Trophoblast cell (in vitro differentiated cells and primary cell): ENCODE data around the gene PDIA2.
A peak's percentile ranks its signal among the peaks of the same experiment; 100 is the strongest.

ENCODE experiments used
- DNase-seq, 2 donors: peaks; one replicate each; pipeline ENCODE4 v3.0.0-alpha.2; 2016
- H2AFZ ChIP-seq: 2 replicates; pipeline ENCODE4 v1.6.1; 2013; ENCODE audit warnings: low read length, moderate library complexity, mild to moderate bottlenecking; ENCODE audit not compliant: insufficient read depth, poor library complexity
- H2AK5ac ChIP-seq: 2 replicates; pipeline ENCODE4 v1.6.1; 2013; ENCODE audit warnings: mild to moderate bottlenecking, low read length
- H2BK120ac ChIP-seq: 2 replicates; pipeline ENCODE4 v1.6.1; 2013; ENCODE audit warnings: low read length, mild to moderate bottlenecking, moderate library complexity; ENCODE audit not compliant: insufficient read depth, poor library complexity
- H2BK12ac ChIP-seq: 2 replicates; pipeline ENCODE4 v1.6.1; 2013; ENCODE audit warnings: mild to moderate bottlenecking, low read length, moderate library complexity
- H2BK5ac ChIP-seq: 2 replicates; pipeline ENCODE4 v1.6.1; 2013; ENCODE audit warnings: low read length, low read depth, moderate library complexity, mild to moderate bottlenecking; ENCODE audit not compliant: poor library complexity
- H3K14ac ChIP-seq: 2 replicates; pipeline ENCODE4 v1.6.1; 2013; ENCODE audit warnings: mild to moderate bottlenecking, low read length
- H3K18ac ChIP-seq: 2 replicates; pipeline ENCODE4 v1.6.1; 2013; ENCODE audit warnings: mild to moderate bottlenecking, low read length
- H3K23ac ChIP-seq: 2 replicates; pipeline ENCODE4 v1.6.1; 2013; ENCODE audit warnings: low read length
- H3K27ac ChIP-seq: 2 replicates; pipeline ENCODE4 v1.5.1; 2013; ENCODE audit warnings: low read depth, mild to moderate bottlenecking, inconsistent platforms, low read length, moderate library complexity
- H3K27me3 ChIP-seq: 2 replicates; pipeline ENCODE4 v1.6.1; 2013; ENCODE audit warnings: inconsistent platforms, mild to moderate bottlenecking, low read length, moderate library complexity; ENCODE audit not compliant: insufficient read depth
- H3K36me3 ChIP-seq, 2 experiments: 1 replicate in 1 of 2; 2 replicates in 1 of 2; pipeline ENCODE4 v1.6.1; 2013; ENCODE audit warnings: low read length in 2 of 2, mild to moderate bottlenecking in 2 of 2, moderate library complexity in 1 of 2; ENCODE audit not compliant: insufficient read depth in 2 of 2, control insufficient read depth in 1 of 2
- H3K4ac ChIP-seq: 2 replicates; pipeline ENCODE4 v1.6.1; 2013; ENCODE audit warnings: low read depth, mild to moderate bottlenecking, low read length, moderate library complexity
- H3K4me1 ChIP-seq, 2 experiments: 1 replicate in 1 of 2; 2 replicates in 1 of 2; pipeline ENCODE4 v1.6.1; 2013; ENCODE audit warnings: low read length in 2 of 2, mild to moderate bottlenecking in 2 of 2, moderate library complexity in 1 of 2; ENCODE audit not compliant: insufficient read depth in 2 of 2, control insufficient read depth in 1 of 2
- H3K4me2 ChIP-seq: 2 replicates; pipeline ENCODE4 v1.6.1; 2013; ENCODE audit warnings: inconsistent platforms, mild to moderate bottlenecking, low read length, moderate library complexity
- H3K4me3 ChIP-seq: 2 replicates; pipeline ENCODE4 v1.5.1; 2013; ENCODE audit warnings: mild to moderate bottlenecking, low read depth, low read length, inconsistent platforms
- H3K79me1 ChIP-seq: one replicate; pipeline ENCODE4 v1.6.1; 2013; ENCODE audit warnings: low read length
- H3K79me2 ChIP-seq: 2 replicates; pipeline ENCODE4 v1.6.1; 2013; ENCODE audit warnings: low read length, mild to moderate bottlenecking; ENCODE audit not compliant: control insufficient read depth, insufficient read depth, poor library complexity
- H3K9ac ChIP-seq: 2 replicates; pipeline ENCODE4 v1.6.1; 2013; ENCODE audit warnings: mild to moderate bottlenecking, low read length
- H3K9me3 ChIP-seq: 2 replicates; pipeline ENCODE4 v1.6.1; 2013; ENCODE audit warnings: low read depth, mild to moderate bottlenecking, control low read depth, inconsistent platforms, low read length; ENCODE audit not compliant: insufficient read depth
- H4K12ac ChIP-seq: 2 replicates; pipeline ENCODE4 v1.6.1; 2013; ENCODE audit warnings: low read depth, mild to moderate bottlenecking, low read length, moderate library complexity
- H4K8ac ChIP-seq: 2 replicates; pipeline ENCODE4 v1.6.1; 2013; ENCODE audit warnings: low read depth, mild to moderate bottlenecking, low read length, moderate library complexity
- H4K91ac ChIP-seq: one replicate; pipeline ENCODE4 v1.6.1; 2013; ENCODE audit warnings: low read depth, mild to moderate bottlenecking, low read length, moderate library complexity
- WGBS: extraction: QIAGEN DNeasy Blood & Tissue Kit; methylation state at CpG from one replicate; pipeline ENCODE4 v1.1.7; 2013; ENCODE audit warnings: missing lambda C conversion rate; ENCODE audit not compliant: insufficient read length, insufficient coverage; ENCODE audit errors: extremely low coverage; 5-methylcytosine and 5-hydroxymethylcytosine counted together

The PDIA2 gene

DNA sequence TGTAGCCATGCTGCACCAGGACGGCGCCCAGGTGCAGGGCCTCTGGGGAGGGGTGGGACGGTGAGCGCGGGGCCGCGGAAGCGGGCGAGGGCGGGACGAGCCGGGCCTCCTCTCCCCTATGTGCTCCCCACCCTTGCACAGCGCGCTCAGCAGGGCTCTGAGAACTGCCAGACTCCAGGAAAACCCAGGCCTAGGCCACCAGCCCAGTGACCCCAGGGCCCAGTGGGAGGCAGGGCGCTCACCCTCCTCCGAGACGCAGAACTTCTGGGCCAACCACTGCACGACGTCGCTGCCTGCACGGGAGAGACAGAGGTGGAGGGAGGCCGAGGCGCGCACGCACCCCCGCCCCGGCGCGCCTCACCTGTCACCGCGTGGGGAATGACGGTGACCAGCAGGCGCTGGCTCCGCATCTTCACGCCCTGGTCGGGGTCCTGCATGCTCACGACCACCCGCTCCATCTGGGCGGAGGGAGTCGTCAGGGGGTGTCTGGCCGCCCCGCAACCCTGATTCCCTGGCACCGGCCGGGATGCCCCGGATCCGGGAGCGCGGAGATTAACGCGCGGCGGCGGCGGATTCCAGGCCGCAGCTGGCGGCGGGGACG is 7.8 kb upstream of the PDIA2 start:
- DNase-seq, result no peak
- no CpG with 5 or more reads among the region's 58 CpGs for WGBS
- no peak overlapping the region for H2BK120ac ChIP-seq
- H4K12ac ChIP-seq, result no peak overlapping the region
- no peak overlapping the region for H2BK12ac ChIP-seq
- no peaks in the 10 kb centered on the region for H3K79me1 ChIP-seq
- H3K36me3 ChIP-seq, result no peaks in the 10 kb centered on the region
- peaks cover 0 to 6% of the 10 kb centered on the region in 2 experiments for H3K4me1 ChIP-seq
- no peak overlapping the region for H4K8ac ChIP-seq
- H3K4me3 ChIP-seq, result peak overlapping the region; percentile 29
- H3K18ac ChIP-seq, result no peak overlapping the region
- no peak overlapping the region for H3K9ac ChIP-seq
- peaks cover 3% of the 10 kb centered on the region for H3K9me3 ChIP-seq
- no peak overlapping the region for H3K14ac ChIP-seq
- H3K4ac ChIP-seq, result no peak overlapping the region
- peaks cover 24% of the 10 kb centered on the region for H3K27me3 ChIP-seq
- H3K23ac ChIP-seq, result no peak overlapping the region
- no peak overlapping the region for H4K91ac ChIP-seq
- peak overlapping the region; percentile 76 for H3K4me2 ChIP-seq
- H2BK5ac ChIP-seq, result no peak overlapping the region
- H3K27ac ChIP-seq, result no peak overlapping the region
- no peak overlapping the region for H2AFZ ChIP-seq
- H3K79me2 ChIP-seq, result no peaks in the 10 kb centered on the region
- no peak overlapping the region for H2AK5ac ChIP-seq

DNA sequence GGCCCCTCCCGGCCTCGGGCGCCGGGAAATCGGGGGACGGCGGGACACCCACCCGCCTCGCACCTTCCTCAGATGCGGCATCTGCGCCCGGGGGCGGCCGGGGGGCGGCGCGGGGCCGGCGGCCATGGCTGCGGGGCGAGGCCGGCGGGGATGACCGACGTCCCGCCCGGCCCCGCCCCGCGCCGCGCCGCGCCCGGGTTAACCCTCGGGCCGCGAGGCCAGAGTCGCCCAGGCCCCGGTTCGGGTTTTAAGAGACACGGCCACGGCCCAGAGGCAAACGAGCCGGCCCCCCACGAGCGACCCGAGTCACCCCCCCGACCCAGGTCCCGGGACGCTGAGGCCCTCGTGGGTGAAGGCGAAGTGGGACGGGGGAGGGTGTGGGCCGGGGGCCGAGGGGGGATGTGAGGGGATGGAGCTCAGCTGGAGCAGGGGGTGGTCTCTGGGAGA is 7.2 kb upstream of the PDIA2 start, which contains the start of gene RGS11:
TSS of gene RGS11 (minus strand) at position 159 of the 447 bp plus-strand sequence. CDS start at position 126, 33 bp downstream.
- Histone ChIP-seq H3K4me1 (peaks cover 0 to 6% of the 10 kb centered on the region in 2 experiments), H3K79me1 (no peaks in the 10 kb centered on the region), H3K9me3 (peaks cover 3% of the 10 kb centered on the region), H4K91ac (no peak within 1 kb of the TSS), H2AFZ (no peak within 1 kb of the TSS), H4K12ac (no peak within 1 kb of the TSS), H2BK120ac (no peak within 1 kb of the TSS), H3K14ac (no peak within 1 kb of the TSS), H3K4ac (no peak within 1 kb of the TSS), H3K27me3 (peaks cover 28% of the 10 kb centered on the region), H2BK5ac (no peak within 1 kb of the TSS), H4K8ac (no peak within 1 kb of the TSS), H2AK5ac (no peak within 1 kb of the TSS), H3K4me2 (peak within 1 kb of the TSS; percentile 76), H2BK12ac (no peak within 1 kb of the TSS), H3K9ac (no peak within 1 kb of the TSS), H3K27ac (no peak within 1 kb of the TSS), H3K79me2 (no peaks in the 10 kb centered on the region), H3K23ac (no peak within 1 kb of the TSS), H3K4me3 (peak within 1 kb of the TSS; percentile 29), H3K18ac (no peak within 1 kb of the TSS), H3K36me3 (no peaks in the 10 kb centered on the region)
- WGBS, result no CpG with 5 or more reads among the region's 56 CpGs
- DNase-seq, result no peak

DNA sequence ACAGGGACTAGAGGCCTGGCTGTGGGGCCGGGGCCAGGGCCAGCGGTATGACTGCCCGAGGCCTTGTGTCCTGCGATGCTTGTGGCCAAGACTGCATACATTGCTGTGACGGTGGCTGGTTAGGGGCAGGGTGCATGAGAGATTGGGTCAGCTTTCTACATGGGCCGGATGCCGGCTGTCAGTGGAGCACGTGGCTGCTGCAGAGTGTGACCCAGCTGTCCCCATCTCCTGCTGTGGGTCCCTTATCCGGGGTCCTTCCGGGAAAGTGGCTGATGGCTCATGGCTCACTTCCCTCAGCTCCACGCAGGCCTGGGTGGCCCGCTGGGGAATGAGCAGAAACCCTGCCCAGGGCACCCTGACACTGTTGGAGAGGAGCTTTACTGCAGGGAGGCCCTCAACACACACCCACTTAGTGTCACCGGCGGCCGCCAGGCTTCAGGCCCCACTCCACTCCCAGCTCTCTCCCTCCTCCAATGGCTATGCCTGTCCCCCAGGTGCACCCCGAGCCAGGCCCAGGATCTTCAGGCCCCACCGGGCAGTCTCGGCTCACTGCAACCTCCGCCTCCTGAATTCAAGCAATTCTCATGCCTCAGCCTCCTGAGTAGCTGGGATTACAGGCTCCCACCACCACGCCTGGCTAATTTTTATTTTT is 6.4 kb upstream of the PDIA2 start:
- Histone ChIP-seq H2AFZ (no peak overlapping the region), H3K4me3 (no peak overlapping the region), H2BK120ac (no peak overlapping the region), H3K79me2 (no peaks in the 10 kb centered on the region), H3K4me2 (no peak overlapping the region), H3K27me3 (peaks cover 36% of the 10 kb centered on the region), H2BK5ac (no peak overlapping the region), H4K91ac (no peak overlapping the region), H3K4me1 (peaks cover 0 to 6% of the 10 kb centered on the region in 2 experiments), H3K79me1 (no peaks in the 10 kb centered on the region), H3K36me3 (no peaks in the 10 kb centered on the region), H4K8ac (no peak overlapping the region), H3K18ac (no peak overlapping the region), H3K27ac (no peak overlapping the region), H3K14ac (no peak overlapping the region), H3K4ac (no peak overlapping the region), H3K9me3 (peaks cover 2% of the 10 kb centered on the region), H4K12ac (no peak overlapping the region), H3K23ac (no peak overlapping the region), H2BK12ac (no peak overlapping the region), H3K9ac (no peak overlapping the region), H2AK5ac (no peak overlapping the region)
- no CpG with 5 or more reads among the region's 20 CpGs for WGBS
- peak; percentile 45 to 77 for DNase-seq

DNA sequence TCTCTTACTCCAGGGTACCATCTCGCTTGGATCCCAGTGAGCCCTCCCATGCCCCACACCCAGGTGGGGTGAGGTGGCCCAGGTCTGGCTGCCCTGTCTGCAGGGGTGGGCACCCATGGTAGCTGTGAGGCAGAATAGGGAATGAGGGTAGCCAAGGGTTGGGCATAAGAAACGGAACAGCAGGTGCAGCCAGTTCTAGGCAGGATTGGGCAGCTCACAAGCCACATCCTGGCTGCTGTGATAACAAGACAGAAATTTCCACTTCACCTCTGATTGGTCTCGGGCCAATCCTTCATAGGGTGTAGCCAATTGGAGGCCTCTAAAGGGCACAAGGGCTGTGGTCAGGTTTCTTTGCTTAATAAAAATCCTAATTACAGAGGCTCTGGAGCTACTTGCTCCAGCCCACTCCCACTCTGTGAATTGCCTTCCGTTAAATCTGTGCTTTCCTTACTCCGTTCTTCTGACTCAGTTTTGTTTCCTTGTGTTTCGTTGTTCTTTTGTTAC is 4.0 kb upstream of the PDIA2 start:
- Histone ChIP-seq H2AFZ (no peak overlapping the region), H2BK5ac (no peak overlapping the region), H3K9me3 (peaks cover 4% of the 10 kb centered on the region), H3K23ac (no peak overlapping the region), H2AK5ac (no peak overlapping the region), H3K79me2 (no peaks in the 10 kb centered on the region), H4K91ac (no peak overlapping the region), H2BK120ac (no peak overlapping the region), H4K8ac (no peak overlapping the region), H3K79me1 (no peaks in the 10 kb centered on the region), H3K4ac (no peak overlapping the region), H3K4me3 (no peak overlapping the region), H3K18ac (no peak overlapping the region), H3K14ac (no peak overlapping the region), H2BK12ac (no peak overlapping the region), H3K4me2 (no peak overlapping the region), H4K12ac (no peak overlapping the region), H3K36me3 (no peaks in the 10 kb centered on the region), H3K9ac (no peak overlapping the region), H3K27me3 (peaks cover 40% of the 10 kb centered on the region), H3K27ac (no peak overlapping the region), H3K4me1 (peaks cover 0 to 6% of the 10 kb centered on the region in 2 experiments)
- DNase-seq, result no peak
- WGBS, result no CpG with 5 or more reads among the region's 6 CpGs
